ENCODE results near the gene NTRK3.

The NTRK3 gene

GRCh38 chr15:88089024-88089620 lies 167.4 kb downstream of the NTRK3 start:
- TF ChIP-seq CTCF (conservative IDR thresholded peaks at IDR 0.05; ENCODE audit: low read length), result no peak
- peak; percentile 11 for DNase-seq (ENCODE audit: low read depth)

GRCh38 chr15:88083811-88084760 lies 172.5 kb downstream of the NTRK3 start:
- peak; percentile 74 for DNase-seq (ENCODE audit: low read depth)
- no peak for TF ChIP-seq CTCF (conservative IDR thresholded peaks at IDR 0.05; ENCODE audit: low read length)
- H3K4me3 ChIP-seq (ENCODE audit: low read length), result no peak overlapping the region

More at GRCh38 chr15:88089024-88089620, 167.4 kb downstream of the NTRK3 start:
- H3K4me3 ChIP-seq (ENCODE audit: low read length), result no peak overlapping the region

- no peak overlapping the region for H3K4me3 ChIP-seq (ENCODE audit: low read length)
- TF ChIP-seq CTCF (conservative IDR thresholded peaks at IDR 0.05; ENCODE audit: low read length), result no peak
- DNase-seq (ENCODE audit: low read depth), result no peak
Observed at GRCh38 chr15:88080616-88081015, 175.9 kb downstream of the NTRK3 start.

GRCh38 chr15:88077296-88078020 lies 179.1 kb downstream of the NTRK3 start:
- no peak for TF ChIP-seq CTCF (conservative IDR thresholded peaks at IDR 0.05; ENCODE audit: low read length)
- DNase-seq (ENCODE audit: low read depth), result peak; percentile 60
- no peak overlapping the region for H3K4me3 ChIP-seq (ENCODE audit: low read length)

- no peak for DNase-seq (ENCODE audit: low read depth)
- no peak for TF ChIP-seq CTCF (conservative IDR thresholded peaks at IDR 0.05; ENCODE audit: low read length)
- H3K4me3 ChIP-seq (ENCODE audit: low read length), result no peak overlapping the region
Observed at GRCh38 chr15:88076328-88076727, 180.2 kb downstream of the NTRK3 start.

GRCh38 chr15:88075102-88075501 lies 181.4 kb downstream of the NTRK3 start:
- TF ChIP-seq CTCF (conservative IDR thresholded peaks at IDR 0.05; ENCODE audit: low read length), result no peak
- no peak overlapping the region for H3K4me3 ChIP-seq (ENCODE audit: low read length)
- no peak for DNase-seq (ENCODE audit: low read depth)

All from AG10803 (cell line).